ENCODE results near the gene REV1.

- no peak for TF ChIP-seq CTCF (IDR thresholded peaks at IDR 0.05)
- TF ChIP-seq POLR2AphosphoS5 (IDR thresholded peaks at IDR 0.05): no peak
- TF ChIP-seq POLR2A (IDR thresholded peaks at IDR 0.05): no peak
- TF ChIP-seq EP300 (IDR thresholded peaks at IDR 0.05): no peak
Observed at GRCh38 chr2:99487906-99488305, 1.9 kb downstream of the REV1 start.
